GM04504 (cell line): Measurements from ENCODE around the gene TNFAIP8L2.

Experiments
- DNase-seq: peaks from one replicate; pipeline ENCODE4 v3.0.0-alpha.2; 2012; ENCODE audit warnings: low read depth

The TNFAIP8L2 gene

DNA sequence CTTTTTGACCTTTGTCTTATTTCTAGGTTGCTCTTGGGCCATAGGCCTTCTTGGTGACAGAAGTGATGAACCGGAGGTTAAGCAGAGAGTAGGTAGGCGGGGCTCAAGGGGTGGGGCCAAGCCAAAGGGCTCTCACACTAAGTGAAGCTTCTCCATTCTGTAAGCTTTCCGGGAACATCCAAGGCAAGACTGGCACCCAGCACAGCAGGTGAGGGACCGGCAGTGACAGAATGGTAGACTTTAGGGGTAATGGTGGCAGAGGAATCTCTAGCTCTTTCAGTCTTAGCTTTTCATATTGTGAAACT, at the start of gene TNFAIP8L2:
TSS of gene TNFAIP8L2 (plus strand) at position 135 of the 305 bp plus-strand sequence. CDS start 2,049 bp downstream, outside the sequence.
- no peak for DNase-seq

DNA sequence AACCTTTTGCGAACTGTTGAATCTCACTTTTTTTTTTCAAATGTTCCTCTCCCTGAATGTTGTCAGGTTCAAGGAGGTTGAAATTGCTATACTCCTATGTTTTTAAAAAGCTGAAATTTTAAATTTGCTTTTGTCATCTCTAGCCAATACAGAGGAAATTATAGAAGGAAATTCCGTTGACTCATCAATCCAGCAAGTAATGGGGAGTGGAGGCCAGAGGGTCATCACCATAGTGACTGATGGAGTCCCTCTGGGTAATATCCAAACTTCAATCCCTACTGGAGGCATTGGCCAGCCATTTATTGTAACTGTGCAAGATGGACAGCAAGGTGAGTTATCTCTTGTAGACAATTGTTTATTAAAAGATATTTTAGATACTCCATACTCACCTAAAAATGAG, 49.6 kb upstream of the TNFAIP8L2 start:
- no peak for DNase-seq

DNA sequence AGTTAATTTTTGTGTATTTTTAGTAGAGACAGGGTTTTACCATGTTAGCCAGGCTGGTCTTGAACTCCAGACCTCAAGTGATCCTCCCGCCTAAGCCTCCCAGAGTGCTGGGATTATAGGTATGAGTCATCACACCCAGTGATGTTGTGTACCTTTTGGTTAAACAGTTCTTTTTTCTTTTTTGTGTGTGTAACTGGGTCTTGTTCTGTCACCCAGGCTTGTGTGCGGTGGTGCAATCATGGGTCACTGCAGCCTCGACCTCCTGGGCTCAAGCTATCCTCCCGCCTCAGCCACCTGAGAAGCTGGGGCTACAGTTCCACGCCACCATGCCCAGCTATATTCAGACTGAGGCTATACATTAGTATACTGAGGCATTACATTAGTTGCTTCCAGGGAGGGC, 48.1 kb upstream of the TNFAIP8L2 start:
- no peak for DNase-seq

DNA sequence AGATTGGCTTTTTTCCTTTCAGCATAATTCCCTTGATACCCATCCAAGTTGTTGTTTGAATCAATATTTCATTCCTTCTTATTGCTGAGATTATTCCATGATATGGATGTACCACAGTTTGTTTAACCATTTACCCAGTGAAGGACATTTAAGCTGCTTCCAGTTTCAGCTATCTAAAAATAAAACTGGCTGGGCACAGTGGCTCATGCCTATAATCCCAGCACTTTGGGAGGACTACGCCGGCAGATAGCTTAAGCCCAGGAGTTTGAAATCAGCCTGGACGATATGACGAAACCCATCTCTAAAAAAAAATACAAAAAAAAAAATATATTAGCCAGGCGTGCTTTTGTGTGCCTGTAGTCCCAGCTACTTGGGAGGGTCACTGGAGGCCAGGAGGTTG, 42.6 kb upstream of the TNFAIP8L2 start:
- no peak for DNase-seq

DNA sequence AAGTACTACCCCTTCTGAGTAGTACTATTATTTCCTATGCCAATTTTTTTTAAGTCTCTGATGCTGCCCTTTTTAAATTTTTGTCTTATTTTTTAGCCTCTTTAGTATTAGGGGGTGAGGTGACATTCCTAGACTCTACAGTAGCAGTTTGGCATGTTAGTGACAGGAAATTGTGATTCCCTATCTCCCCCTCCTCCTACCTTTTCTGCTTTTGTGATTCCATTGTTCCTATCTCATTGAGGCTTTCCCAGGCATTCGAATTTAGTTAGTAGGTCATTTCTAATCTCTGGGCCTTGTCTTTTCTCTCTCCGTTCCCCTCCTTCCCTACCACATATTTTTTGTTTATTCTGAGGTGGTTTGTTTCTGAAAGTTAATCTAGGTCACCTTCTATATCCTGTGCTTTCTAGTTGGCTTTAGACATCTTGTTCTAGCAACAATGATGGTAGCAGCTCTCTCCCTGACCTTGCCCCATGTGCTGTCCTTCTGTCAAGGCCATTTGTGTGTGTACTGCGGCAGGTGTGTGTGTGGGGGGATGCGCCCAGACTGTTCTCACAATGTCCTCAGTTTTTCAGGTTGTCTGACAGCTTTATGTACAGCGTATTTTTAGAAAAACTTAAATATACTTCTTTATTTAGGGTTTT, 31.6 kb upstream of the TNFAIP8L2 start:
- DNase-seq, result no peak

DNA sequence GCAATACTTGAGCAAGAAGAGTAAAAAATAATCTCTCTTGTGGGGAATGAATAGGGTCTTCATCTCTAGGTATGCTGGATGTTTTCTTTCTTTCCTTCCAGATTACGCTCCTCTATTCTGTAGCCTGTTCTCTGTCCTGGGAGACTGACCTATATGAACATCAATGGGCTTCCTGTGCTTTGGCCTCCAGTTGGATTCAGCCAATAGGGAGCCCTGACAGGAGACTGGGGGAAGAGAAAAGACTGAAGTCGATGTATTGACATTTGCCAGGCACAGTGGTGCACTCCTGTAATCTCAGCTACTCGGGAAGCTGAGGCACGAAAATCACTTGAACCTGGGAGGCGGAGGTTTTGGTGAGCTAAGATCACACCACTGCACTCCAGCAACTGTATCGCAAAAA, 27.6 kb upstream of the TNFAIP8L2 start:
- DNase-seq, result no peak

DNA sequence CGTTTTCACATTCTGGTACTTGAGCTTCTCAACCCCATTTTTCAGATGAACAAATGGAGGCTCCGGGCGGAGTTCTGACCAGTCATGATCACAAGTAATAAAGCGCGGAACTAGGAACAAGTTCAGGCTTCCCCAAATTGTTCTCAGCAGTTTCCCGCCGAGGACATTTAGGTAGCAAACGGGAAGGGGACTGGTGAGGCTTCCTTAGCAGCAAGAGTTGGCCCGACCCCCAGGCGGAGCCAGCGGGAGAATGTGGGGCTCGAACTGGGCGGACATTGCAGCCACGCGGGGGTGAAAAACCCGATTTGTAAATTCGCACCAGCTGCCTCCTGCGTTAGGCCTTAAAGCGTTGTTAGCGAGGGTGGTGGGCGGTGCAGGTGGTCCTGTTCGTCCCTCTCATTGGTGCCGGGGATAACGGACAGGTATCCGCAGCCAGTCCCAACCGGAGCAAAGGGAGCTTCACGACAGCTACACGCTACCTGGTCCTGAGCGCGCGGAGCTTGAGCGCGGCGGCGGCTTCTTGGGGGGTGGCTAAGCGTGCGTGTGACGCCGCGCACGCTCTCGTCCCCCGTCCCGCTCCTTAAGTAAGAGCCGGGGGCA, 25.4 kb upstream of the TNFAIP8L2 start:
- peak; percentile 66 for DNase-seq

DNA sequence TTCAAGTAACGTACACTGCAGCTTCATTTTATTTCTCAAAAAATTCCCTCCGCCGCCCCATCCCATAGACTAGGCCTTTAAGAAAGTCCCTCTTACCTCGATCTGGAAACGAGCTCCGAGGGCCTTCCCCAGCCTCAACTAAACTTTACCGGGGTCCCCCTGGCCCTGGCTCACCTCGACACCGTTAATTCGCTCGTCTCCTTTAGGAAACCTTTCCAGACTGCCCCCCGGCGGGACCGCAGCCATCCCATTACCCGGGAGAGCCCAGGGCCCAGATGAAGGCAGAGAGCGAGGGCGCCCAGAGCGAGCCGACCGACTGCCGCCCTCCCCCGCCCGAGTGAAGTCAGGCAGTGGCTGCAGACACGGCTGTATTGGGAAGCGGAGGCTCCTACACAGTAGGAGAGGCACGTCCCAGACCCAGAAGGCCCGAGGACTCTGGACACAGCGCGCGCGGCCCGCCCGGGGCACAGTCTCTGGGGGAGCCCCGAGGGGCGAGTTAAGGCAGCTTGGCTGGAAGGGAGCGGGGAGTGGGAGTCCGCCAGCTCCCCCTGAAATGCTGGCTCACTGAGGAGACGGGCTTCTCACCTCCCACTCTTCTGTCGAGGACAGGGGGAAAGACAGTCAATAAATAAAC, 24.6 kb upstream of the TNFAIP8L2 start:
- no peak for DNase-seq

DNA sequence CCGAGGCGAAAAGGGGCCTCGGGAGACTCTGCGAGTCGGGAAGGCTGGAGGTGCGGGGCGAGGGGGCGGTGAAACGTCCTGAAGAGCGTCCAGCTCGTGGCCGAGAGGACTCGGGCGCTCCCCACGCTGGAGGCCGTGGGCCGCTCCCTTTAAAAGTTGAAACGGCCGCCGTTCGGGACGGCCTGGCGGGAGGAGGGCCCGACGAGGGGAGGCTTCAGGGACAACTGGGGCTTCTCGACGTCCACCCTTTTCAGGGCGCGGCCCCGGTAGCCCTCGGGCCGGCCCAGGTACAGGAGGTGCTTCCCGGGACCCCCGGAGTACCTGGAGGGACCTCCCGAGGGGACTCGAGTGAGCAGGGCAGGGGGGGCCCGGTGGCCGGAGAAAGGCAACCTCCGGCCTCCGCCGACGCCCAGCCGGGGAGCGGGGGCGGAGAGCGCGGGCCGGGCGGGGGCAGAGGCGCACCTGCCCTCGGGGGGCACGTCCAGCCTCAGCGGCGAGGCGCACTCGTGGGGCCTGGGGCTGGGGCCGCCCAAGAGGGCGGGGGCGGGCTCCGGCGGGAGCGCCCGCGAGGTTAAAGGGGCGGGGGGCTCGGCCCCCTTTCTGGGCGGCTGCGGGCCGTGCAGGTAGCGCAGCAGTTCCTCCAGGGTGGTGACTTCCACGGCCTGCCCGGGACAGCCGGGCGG, 24.0 kb upstream of the TNFAIP8L2 start:
- DNase-seq, result no peak

DNA sequence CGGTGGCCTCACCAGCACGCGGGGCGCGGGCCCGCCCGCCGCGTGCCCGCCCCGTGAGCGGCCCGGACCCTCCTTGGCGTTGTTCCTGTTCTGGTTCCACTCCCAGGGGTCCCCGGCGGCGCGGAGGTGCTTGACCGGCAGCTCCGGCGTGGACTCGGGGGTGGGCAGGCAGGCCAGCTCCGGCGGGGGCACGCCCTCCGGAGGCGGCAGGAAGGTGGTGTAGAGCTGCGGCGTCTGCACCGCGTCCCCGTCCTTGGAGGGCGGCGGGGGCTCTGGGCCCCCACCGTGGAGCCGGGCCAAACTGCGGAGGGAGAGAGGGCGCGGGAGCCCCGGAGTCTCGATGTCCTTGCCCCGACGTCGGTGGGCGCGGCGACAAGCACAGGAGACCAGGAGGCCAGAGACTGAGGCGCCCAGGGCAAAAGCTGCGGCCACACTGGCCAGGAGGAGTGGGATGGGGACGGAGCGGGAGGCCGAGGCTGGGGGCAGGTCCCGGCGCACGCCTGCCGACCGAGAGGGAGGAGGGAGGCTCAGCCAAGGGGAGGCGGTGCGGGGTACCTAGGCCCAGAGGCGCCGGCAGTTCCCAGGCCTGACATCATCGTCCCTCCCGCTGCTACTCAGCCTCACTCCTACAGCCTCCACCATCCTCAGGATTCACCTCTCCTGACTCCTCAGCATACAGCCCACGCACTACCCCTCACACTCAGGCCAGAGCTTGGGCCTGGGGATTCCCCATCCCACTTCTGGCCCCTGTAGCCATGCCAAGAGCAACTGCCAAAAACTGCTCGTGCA, 23.2 kb upstream of the TNFAIP8L2 start:
- no peak for DNase-seq

DNA sequence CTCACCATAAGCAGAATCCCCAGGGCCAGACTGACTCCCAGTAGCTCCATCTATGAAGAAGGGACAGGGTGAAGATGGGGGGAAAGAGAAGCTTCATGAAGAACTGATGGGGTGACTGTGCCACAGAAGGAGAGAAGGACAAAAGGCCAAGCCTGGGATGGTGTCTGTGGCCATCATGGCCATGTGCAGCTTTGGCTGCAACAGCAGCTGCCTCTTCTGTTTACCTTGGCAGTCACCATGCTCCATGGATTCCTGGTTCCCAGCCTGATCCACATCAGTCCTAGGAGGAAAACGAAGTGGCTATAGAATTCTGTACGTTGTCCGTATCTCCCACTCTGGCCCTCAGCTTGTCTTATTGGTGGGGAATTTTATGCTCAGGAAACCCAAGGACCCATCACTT, 22.1 kb upstream of the TNFAIP8L2 start:
- no peak for DNase-seq

DNA sequence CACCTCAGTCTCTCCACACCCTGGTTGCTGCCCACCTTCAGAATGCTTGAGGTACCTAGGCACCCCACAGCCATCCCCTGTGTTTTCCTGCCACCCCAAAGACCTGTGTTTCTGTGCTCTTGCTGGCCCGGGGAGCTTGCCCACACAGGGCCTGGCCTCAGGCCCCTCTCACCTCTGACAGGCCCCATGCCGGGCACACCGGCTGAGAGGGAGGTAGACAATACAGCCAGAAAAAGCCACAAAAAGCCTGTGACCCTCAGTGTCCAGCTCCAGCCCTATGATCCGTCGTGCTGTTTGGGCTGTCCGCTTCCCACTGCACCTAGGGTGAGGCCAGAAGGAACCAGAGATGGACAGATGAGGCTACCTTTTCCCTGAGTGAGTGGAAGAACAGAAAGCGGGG, 21.5 kb upstream of the TNFAIP8L2 start:
- no peak for DNase-seq

DNA sequence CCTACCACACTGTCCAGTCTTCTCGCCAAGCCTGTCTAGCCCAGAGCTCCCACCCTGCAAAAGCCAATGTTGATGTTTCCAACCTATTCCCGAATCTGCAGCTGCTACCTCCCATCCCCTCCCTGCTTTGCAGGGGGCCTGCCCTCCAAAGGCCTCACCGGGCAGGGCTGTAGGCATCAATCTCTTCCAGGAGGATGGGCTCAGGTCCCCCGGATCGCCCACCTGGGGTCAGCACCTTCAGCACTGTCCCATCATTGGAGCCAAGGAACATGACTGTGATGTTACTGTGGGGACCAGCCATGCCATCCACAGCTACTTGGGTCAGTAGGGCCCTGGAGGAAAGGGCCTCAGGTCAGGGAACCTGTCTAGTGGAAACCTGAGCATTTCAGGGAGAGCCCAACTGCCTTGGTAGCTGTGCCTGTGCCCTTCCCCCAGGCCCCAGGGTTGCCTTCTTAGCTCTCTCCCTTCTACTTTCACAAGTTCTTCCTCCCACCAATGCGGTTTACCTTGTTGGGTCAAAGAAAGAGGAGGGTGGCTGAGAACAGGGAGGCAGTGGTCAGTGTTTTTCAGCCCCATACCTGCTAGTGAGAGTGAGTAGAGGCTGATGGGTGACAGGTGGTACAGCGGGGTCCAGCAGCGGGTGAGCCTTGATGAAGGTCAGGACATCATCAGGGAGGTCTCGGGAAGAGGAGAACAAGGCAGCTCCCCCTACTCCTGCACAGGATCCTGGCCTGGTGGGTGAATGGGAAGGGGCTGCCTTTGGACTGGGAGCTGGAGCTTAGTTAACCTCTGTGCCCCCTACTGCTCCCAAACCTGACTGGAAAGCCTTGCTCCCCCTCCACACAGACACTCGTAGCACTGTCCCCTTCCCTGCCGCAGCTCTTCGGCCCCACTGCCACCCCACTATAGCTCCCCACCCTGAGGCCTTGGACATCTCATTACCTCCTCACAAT, 20.7 kb upstream of the TNFAIP8L2 start:
- no peak for DNase-seq

DNA sequence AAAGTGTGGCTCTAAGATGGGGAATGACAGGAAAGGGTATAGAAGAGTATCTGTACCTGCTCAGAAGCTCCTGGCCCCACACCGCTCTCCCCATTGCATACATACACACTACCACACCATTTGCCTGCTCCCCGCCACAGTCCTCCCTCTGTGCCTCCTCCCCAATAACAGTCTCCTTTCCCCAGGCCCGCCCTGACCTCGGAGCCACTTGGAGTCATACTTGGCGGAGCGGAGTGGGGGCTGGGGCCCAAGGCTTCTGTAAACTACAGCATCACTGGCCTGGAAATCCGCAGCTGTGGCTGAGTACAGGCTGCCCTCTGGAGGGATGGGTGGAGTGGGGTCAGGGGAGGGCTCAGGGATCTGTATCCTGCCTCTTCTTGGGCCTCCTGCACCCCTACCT, 18.7 kb upstream of the TNFAIP8L2 start:
- DNase-seq, result no peak

DNA sequence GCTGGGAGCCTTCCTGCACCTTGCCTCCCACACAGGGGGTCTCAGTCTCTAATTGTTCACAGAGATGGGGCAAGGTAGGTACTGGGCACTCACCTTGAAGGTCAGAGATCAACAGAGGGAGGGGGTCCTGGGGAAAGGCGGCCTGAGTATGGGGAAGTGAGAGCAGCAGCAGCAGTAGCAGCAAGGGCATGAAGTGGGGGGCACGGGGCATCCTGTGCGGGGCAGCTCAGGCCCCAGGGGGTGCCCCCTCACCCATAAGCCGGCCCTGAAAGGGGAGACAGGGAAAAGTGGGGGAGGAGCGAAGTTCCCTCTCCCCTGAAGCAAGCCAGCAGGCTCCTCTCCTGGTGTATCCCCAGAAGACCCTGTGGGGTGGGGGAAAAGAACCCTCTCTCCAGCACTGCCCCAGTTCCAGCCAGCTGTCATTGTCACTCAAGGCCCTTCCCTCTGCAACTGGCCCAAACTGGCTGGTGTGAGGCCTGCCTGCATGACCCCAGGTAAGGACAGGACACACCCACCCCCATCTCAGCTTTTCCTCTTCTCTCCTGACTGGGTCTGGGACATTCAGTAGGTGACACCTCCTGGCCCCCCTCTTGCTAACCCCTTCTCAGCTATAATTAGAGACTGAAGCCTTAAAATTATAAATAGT, 13.9 kb upstream of the TNFAIP8L2 start:
- no peak for DNase-seq

DNA sequence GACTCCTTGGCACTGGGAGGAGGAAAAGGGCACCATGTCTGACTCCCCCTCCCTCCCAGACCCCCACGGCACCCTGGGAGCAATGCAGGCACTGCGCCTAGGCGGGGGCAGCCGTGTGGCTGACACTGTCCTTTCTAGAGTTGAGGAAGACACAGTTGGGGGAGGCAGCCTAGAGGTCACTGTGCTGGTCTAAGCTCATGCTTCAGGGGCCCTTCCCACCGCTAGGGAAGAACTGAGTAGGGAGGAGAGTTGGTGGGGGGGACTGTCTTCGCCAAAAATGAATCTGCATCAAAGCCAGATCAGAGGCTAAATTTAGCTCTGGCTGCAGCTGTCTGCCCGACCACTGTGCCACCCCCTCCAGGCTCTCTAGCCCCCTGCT, 13.4 kb upstream of the TNFAIP8L2 start:
- no peak for DNase-seq

DNA sequence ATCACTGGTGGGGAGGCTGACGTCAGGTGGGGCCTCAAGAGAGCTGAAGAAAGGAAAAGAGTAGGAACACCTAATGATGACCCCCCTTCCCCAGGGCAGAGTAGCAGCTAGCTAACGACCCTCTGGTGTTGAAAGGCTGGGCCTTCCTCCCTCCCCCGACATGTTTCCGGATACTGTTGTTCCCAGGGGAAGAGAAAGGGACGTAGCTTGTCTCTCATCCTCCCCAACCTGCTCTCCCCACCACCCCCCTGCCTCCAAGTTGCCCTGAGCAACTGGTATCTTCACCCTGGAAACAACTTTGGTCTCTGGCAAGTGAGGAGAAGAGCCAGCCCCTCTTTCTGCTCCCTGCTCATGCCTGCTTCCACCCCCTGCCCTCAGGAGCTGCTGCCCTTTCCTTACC, 12.5 kb upstream of the TNFAIP8L2 start:
- no peak for DNase-seq

DNA sequence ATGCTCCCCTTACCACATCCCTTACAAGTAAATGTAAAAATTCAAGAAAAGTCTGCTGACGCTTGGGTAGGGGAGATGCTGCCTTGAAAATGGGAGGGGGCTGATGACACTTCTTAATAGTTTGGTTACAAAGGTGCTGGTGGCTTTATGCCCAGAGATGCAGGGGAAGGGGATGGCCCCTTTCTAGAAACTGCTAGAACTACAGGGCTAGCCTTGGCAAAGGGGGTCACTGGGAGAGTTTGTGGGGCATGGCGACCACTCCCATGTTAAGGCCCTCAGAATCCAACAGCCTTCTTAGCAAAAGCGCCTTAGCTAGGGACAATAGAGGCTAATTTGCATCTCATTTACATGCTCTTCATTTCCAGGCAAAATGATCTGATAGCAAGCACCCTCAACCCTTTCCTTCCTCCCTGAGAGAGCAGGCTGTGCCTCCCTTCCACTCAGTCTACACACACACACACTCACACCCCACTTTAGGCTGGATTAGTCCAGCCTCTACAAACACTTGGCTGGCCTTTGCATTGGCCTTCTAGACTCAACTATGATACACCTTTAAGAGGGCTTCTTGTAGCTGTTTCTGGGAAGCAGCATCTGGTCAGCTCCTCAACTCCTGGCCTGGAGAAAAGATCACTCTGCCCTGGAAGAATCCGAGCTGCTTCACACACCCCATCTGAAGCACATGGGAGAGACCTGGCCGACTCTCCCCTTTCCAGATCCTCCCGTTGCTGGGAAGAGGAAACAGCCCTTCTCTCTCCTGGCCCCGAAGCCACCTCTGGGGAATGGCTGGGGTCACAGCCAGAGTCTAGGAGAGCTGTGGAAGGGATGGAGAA, 11.8 kb upstream of the TNFAIP8L2 start:
- DNase-seq, result no peak

DNA sequence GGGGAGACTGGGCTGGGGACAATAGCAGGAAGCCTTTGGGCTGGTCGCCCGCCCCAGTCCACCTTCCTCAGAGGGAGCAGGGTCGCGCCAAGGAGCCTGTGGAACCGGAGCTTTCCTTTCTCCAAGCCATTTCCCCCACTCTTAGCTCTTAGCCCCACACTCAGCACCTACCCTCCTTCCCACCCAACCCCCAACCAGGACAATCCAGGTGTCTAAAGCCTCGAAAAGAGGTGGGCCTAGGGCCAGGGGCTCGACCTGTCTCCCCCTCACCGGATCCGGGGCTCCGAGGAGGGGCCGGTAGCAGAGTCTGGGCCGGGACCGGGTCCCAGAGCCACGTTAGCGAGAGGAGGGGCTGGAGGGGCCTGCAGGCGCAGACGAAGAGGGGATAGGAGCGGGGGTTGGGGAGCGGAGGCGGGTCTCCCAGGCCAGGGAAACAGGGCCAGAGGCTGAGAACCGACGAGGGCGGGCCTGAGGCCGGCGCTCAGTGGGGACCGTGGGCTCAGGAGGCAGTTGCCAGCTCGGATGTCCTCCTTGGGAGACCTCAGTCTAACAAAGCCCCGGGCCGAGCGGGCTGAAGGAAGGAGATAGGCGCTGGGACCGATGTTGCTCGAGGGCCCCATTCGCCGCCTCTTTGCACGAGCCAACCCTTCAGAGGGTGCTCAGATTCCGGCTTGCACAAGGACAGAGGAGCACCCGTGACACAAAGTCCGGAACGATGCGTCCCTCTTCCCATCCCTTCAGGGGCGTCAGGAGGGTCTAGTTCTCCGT, 11.0 kb upstream of the TNFAIP8L2 start:
- DNase-seq, result no peak
